Activated T-cell treated with anti-CD3 and anti-CD28 coated beads, Interleukin-2, amount 50 U/mL, for 24 hours (primary cell): Measurements from ENCODE around the gene KCNIP4.

Experiments used
- DNase-seq: peaks from one replicate; pipeline ENCODE4 v3.0.0-alpha.2; 2020
- H3K27ac Mint-ChIP-seq: 2 replicates; pipeline ENCODE4 v1.8.0; 2020; ENCODE audit warnings: mild to moderate bottlenecking, mixed read lengths
- H3K27me3 Mint-ChIP-seq: 2 replicates; pipeline ENCODE4 v1.8.0; 2020; ENCODE audit warnings: mixed read lengths
- H3K36me3 Mint-ChIP-seq: 2 replicates; pipeline ENCODE4 v1.8.0; 2020; ENCODE audit warnings: low read depth, mixed read lengths
- H3K4me1 Mint-ChIP-seq: 2 replicates; pipeline ENCODE4 v1.8.0; 2020; ENCODE audit warnings: low read depth, mixed read lengths
- H3K4me3 Mint-ChIP-seq: 2 replicates; pipeline ENCODE4 v1.8.0; 2020; ENCODE audit warnings: mild to moderate bottlenecking, moderate library complexity, mixed read lengths
- H3K9me3 Mint-ChIP-seq: 2 replicates; pipeline ENCODE4 v1.8.0; 2020; ENCODE audit warnings: mixed read lengths

The KCNIP4 gene

GRCh38 chr4:21849077-21849476 is 99.5 kb downstream of the KCNIP4 start:
- H3K36me3 Mint-ChIP-seq, result no peaks in the 10 kb centered on the region
- no peaks in the 10 kb centered on the region for H3K4me1 Mint-ChIP-seq
- no peak overlapping the region for H3K27ac Mint-ChIP-seq
- no peaks in the 10 kb centered on the region for H3K27me3 Mint-ChIP-seq
- no peak for DNase-seq
- H3K9me3 Mint-ChIP-seq, result no peaks in the 10 kb centered on the region
- H3K4me3 Mint-ChIP-seq, result no peak overlapping the region

- Mint-ChIP-seq H3K27me3 (no peaks in the 10 kb centered on the region), H3K4me3 (no peak overlapping the region), H3K9me3 (no peaks in the 10 kb centered on the region), H3K27ac (no peak overlapping the region), H3K4me1 (no peaks in the 10 kb centered on the region), H3K36me3 (no peaks in the 10 kb centered on the region)
- DNase-seq, result no peak
Measured at GRCh38 chr4:21848021-21848420, 100.6 kb downstream of the KCNIP4 start.

DNA sequence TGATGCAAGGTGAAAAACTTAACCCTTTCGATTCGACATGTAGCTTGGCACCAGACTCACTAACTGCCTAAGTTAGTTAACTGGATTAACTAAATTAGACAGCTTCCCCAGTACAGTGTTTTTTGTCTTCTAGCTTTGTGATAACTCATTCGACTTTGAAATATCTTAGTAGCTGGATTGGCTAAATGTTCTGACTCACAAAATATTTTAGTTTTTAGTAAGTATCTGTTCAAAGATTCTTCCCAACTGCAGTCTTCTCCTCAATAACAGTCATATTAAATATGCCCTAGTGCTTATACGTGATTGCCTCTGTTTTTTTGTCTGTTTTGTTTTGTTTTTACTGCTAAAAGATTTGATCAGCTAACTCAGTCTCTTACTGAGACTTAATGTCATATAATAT is 102.9 kb downstream of the KCNIP4 start:
- Mint-ChIP-seq H3K4me1 (no peaks in the 10 kb centered on the region), H3K4me3 (no peak overlapping the region), H3K27me3 (no peaks in the 10 kb centered on the region), H3K9me3 (no peaks in the 10 kb centered on the region), H3K36me3 (no peaks in the 10 kb centered on the region), H3K27ac (no peak overlapping the region)
- no peak for DNase-seq

- no peaks in the 10 kb centered on the region for H3K4me1 Mint-ChIP-seq
- H3K36me3 Mint-ChIP-seq, result no peaks in the 10 kb centered on the region
- H3K9me3 Mint-ChIP-seq, result peaks cover 2% of the 10 kb centered on the region
- DNase-seq, result no peak
- H3K27ac Mint-ChIP-seq, result no peak overlapping the region
- no peak overlapping the region for H3K4me3 Mint-ChIP-seq
- H3K27me3 Mint-ChIP-seq, result no peaks in the 10 kb centered on the region
Measured at GRCh38 chr4:21835712-21836111, 112.9 kb downstream of the KCNIP4 start.

DNA sequence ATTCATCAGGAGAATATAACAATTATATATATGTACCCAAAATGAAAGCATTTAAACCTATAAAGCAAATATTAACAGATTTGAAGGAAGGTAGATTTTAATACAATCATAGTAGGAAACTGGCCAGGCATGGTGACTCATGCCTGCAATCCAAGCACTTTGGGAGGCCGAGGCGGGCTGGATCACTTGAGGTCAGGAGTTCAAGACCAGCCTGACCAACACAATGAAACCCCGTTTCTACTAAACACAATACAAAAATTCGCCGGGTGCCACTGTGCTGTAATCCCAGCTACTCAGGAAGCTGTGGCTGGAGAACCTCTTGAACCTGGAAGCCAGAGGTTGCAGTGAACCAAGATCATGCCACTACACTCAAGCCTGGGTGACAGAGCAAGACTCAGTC is 118.3 kb downstream of the KCNIP4 start:
- no peaks in the 10 kb centered on the region for H3K27me3 Mint-ChIP-seq
- H3K4me1 Mint-ChIP-seq, result no peaks in the 10 kb centered on the region
- no peak overlapping the region for H3K27ac Mint-ChIP-seq
- DNase-seq, result no peak
- H3K9me3 Mint-ChIP-seq, result peaks cover 2% of the 10 kb centered on the region
- no peaks in the 10 kb centered on the region for H3K36me3 Mint-ChIP-seq
- H3K4me3 Mint-ChIP-seq, result no peak overlapping the region

DNA sequence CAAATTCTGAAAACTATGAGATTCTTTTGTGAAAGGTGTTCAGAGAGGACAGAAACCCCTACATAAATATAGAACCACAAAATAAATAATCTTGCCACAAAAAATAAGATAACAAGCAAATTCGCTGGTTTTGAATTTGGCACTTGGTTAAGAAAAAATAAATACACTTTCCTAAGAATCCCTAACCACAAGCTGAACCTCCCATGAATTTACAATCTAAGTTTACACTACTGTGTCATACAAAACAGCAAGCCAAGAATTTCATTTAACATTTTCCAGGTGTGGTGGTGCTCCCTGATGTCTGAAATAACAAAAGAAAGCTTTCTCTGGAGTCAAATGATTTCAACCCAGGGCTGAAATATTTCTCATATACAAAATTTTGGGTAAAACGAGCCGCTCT is 121.0 kb downstream of the KCNIP4 start:
- no peak overlapping the region for H3K27ac Mint-ChIP-seq
- H3K4me1 Mint-ChIP-seq, result no peaks in the 10 kb centered on the region
- no peaks in the 10 kb centered on the region for H3K36me3 Mint-ChIP-seq
- H3K4me3 Mint-ChIP-seq, result no peak overlapping the region
- peaks cover 2% of the 10 kb centered on the region for H3K9me3 Mint-ChIP-seq
- H3K27me3 Mint-ChIP-seq, result no peaks in the 10 kb centered on the region
- DNase-seq, result no peak

GRCh38 chr4:21826071-21826470 is 122.5 kb downstream of the KCNIP4 start:
- Mint-ChIP-seq H3K9me3 (no peaks in the 10 kb centered on the region), H3K27ac (no peak overlapping the region), H3K4me1 (no peaks in the 10 kb centered on the region), H3K36me3 (no peaks in the 10 kb centered on the region), H3K4me3 (no peak overlapping the region), H3K27me3 (no peaks in the 10 kb centered on the region)
- DNase-seq, result no peak

GRCh38 chr4:21819086-21819485 is 129.5 kb downstream of the KCNIP4 start:
- no peak overlapping the region for H3K27ac Mint-ChIP-seq
- H3K4me1 Mint-ChIP-seq, result no peaks in the 10 kb centered on the region
- no peaks in the 10 kb centered on the region for H3K27me3 Mint-ChIP-seq
- no peaks in the 10 kb centered on the region for H3K36me3 Mint-ChIP-seq
- no peak overlapping the region for H3K4me3 Mint-ChIP-seq
- peaks cover 36% of the 10 kb centered on the region for H3K9me3 Mint-ChIP-seq
- no peak for DNase-seq

DNA sequence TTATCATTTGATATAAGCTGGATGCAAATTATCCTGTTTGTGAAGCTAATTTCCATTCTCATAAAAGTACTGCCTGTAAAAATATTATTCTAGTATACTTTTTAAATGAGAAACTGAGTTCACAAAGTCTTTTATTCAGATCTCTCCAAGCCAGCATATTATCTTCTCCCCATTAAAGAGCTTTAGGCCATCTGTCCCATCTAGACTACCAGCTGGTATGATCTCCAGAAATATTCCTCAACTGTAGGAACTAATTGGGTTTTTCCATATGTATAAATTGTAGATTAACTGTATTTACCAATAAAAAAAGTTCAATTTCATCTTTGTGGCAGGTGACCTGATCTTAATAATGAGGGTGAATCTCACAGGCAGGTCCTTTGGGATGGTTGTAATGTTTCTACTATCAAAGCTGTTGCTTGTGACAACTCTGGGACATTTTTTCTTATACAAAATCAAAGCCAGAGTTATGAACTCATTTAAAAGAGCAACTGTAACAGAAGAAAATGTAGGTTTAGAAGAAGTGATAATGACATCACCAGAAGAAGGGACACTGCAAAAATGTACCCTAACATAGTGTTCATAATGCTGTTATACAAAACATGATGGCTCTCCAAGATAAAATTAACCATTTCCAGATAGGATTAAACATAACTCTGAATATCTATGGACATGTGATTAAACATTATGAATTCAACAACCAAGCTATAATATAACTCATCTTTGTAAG is 132.8 kb downstream of the KCNIP4 start:
- no peak overlapping the region for H3K27ac Mint-ChIP-seq
- peaks cover 36% of the 10 kb centered on the region for H3K9me3 Mint-ChIP-seq
- H3K4me3 Mint-ChIP-seq, result no peak overlapping the region
- no peak for DNase-seq
- H3K36me3 Mint-ChIP-seq, result no peaks in the 10 kb centered on the region
- no peaks in the 10 kb centered on the region for H3K4me1 Mint-ChIP-seq
- H3K27me3 Mint-ChIP-seq, result no peaks in the 10 kb centered on the region

DNA sequence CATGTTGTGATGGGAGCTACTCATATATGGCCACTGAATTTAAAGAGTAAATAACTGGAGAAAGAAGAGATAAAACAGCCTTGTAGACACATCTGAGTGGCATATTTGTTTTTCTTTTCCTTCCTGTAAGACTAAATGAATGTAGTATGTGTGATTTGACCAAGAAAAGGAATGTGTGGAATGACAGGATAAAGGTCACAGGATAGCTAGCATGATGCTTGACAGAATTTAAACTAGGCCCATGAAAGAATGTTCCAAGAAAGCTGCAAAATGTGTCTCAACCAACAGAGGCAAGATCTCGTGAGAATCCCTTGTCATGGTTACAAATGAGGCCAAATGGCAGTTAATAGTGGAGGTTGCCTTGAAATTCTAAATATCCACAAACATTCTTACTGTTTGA is 137.0 kb downstream of the KCNIP4 start:
- Mint-ChIP-seq H3K27me3 (no peaks in the 10 kb centered on the region), H3K36me3 (no peaks in the 10 kb centered on the region), H3K9me3 (peaks cover 16% of the 10 kb centered on the region), H3K27ac (no peak overlapping the region), H3K4me1 (no peaks in the 10 kb centered on the region), H3K4me3 (no peak overlapping the region)
- DNase-seq, result no peak

DNA sequence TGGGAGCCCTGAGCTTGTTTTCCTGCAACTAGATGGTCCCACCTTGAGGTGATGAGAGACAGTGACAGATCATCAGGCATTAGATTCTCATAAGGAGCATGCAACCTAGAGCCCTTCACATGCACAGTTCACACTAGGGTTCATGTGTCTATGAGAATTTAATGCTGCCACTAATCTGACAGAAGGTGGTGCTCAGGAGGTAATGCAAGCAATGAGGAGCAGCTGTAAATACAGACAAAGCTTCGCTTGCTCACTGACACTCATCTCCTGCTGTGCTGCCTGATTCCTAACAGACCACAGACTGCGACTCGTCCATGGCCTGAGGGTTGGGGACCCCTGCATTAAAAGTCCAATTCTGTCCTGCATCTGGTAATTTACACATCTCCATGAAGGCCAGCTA is 141.6 kb downstream of the KCNIP4 start:
- Mint-ChIP-seq H3K4me3 (no peak overlapping the region), H3K27ac (no peak overlapping the region), H3K27me3 (no peaks in the 10 kb centered on the region), H3K36me3 (no peaks in the 10 kb centered on the region), H3K4me1 (no peaks in the 10 kb centered on the region), H3K9me3 (peaks cover 2% of the 10 kb centered on the region)
- no peak for DNase-seq

DNA sequence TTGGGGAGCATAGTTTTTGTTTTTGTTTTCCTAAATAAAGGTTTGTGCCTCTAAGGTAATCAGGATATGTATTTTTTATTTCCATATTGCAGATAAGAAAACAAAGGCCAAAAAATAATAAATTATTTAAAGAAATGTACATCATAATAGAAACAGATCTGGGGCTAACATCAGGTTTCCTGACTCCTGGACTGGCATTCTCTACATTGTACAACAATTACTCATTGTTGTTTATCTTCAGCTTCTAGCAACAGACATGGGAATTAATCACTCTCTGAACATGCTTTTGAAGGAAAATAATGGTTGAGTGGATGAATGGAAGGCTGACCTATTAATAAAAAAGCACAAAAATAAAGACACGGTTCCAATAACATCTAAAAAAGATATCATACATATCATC is 146.2 kb downstream of the KCNIP4 start:
- Mint-ChIP-seq H3K36me3 (no peaks in the 10 kb centered on the region), H3K4me1 (no peaks in the 10 kb centered on the region), H3K27ac (no peak overlapping the region), H3K4me3 (no peak overlapping the region), H3K9me3 (no peaks in the 10 kb centered on the region), H3K27me3 (no peaks in the 10 kb centered on the region)
- DNase-seq, result no peak

- no peak overlapping the region for H3K27ac Mint-ChIP-seq
Measured at GRCh38 chr4:21801661-21802385, 146.7 kb downstream of the KCNIP4 start.

DNA sequence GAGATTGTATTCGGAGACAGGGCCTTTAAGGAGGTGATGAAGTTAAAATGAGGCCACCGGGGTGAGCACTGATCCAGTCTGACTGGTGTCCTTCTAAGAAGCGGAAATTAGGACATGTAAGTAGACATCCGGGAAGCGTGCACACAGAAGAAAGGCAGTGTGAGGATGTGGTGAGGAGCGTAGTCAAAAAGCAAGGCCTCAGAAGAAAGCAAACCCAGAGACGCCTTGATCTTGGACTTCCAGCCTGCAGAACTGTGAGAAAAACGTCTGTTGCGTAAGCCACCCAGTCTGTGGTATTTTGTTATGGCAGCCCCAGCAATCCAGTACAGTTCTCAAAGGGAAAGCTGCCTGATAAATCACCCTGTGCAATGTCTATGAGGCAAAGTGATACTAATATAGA is 153.5 kb downstream of the KCNIP4 start:
- H3K27me3 Mint-ChIP-seq, result no peaks in the 10 kb centered on the region
- H3K36me3 Mint-ChIP-seq, result no peaks in the 10 kb centered on the region
- no peak for DNase-seq
- H3K4me3 Mint-ChIP-seq, result no peak overlapping the region
- no peaks in the 10 kb centered on the region for H3K9me3 Mint-ChIP-seq
- no peak overlapping the region for H3K27ac Mint-ChIP-seq
- no peaks in the 10 kb centered on the region for H3K4me1 Mint-ChIP-seq

More at GRCh38 chr4:21801661-21802385, 146.7 kb downstream of the KCNIP4 start:
- no peaks in the 10 kb centered on the region for H3K27me3 Mint-ChIP-seq
- no peaks in the 10 kb centered on the region for H3K9me3 Mint-ChIP-seq
- H3K36me3 Mint-ChIP-seq, result no peaks in the 10 kb centered on the region
- no peaks in the 10 kb centered on the region for H3K4me1 Mint-ChIP-seq
- DNase-seq, result no peak
- H3K4me3 Mint-ChIP-seq, result no peak overlapping the region

DNA sequence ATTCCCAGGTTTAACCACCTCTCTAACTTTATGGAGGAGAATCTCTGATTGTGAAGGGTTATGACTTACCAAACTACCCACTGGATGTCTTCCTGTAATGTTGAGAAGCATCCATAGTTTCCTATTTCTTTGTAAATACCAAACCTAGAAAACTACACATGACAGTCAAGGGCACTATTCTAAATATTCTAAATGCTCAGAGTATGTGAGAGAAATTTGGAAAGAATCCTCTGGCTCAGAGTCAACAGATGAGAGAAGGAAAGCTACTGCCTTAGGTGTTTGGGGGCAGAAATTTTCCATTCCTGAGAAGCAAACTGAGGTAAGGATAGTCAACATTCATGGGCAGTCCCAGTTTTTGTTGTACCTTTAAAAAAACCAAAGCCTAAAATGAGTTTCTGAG is 155.8 kb downstream of the KCNIP4 start:
- no peak overlapping the region for H3K4me3 Mint-ChIP-seq
- DNase-seq, result no peak
- no peak overlapping the region for H3K27ac Mint-ChIP-seq
- H3K27me3 Mint-ChIP-seq, result no peaks in the 10 kb centered on the region
- no peaks in the 10 kb centered on the region for H3K9me3 Mint-ChIP-seq
- no peaks in the 10 kb centered on the region for H3K4me1 Mint-ChIP-seq
- no peaks in the 10 kb centered on the region for H3K36me3 Mint-ChIP-seq
